Activated effector memory CD4-positive, alpha-beta T cell treated with Interleukin-2 at 50 U/mL for 16 hours (primary cell): ENCODE measurements around the gene CACHD1.

Experiments
- DNase-seq: peaks from one replicate; pipeline ENCODE4 v3.0.0-alpha.2; 2020

CACHD1 gene

DNA sequence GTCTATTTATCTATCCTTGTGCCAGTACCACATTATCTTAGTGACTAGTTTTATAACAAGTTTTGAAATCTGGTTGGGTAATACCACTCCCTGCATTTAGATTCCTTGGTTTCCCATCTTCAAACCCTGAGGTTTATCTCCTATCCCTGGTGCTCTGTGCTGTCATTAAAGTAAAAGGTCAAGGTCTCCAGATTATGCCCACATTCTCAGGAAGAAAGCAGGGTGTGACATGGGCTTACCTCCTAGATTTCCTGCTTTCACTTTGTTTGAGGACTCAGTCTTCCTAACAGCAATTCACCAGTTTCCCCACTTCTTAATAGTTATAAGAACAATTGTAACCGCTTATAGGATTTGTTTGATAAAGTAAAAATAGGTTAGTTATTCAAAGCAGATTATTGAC, 86.0 kb downstream of the CACHD1 start:
- DNase-seq = no peak

DNA sequence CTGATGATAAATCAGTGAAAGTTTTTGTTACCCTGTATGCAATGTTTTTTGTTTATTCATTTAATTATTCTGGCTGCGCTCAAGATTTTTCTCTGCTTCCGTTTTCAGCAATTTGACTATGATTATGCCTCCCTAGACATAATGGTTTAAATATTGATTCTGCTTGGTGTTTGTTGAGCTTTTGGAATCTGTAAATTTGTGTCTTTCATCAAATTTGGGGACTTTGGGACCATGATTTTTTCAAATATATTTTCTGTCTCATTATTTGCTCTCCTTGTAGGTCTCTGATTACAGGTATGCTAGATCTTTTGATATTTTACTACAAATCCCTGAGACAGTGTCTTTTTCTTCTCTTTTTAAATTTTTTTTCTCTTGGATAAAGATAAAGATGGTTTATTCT, 92.1 kb downstream of the CACHD1 start:
- no peak for DNase-seq

DNA sequence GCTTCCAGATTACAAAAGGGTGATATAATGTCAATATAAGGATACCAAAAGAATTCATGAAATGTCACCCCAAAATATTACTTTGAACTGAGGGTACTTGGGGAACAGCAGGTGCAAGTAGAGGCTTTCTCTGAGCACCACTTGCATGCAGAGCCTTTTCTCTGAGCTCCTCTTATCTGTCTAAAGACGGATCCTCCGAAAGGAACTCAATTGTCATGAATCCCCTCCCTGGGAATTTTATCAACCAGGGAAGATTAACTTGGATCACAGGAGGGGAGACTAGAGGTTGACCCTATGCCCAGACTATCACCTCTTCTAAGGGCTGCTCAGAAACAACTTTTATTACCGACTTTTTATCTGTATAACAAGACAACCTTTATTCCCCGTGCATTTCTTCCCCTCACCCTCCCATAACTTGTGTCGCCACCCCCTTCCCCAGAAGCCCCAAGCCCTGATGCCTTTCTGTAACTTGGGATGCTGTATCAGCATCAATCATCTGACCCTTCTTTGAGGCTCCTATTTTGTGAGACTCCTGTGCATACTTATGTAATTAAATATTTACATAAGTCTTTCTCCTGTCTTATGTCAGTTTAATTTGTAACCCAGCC, 94.1 kb downstream of the CACHD1 start:
- no peak for DNase-seq

DNA sequence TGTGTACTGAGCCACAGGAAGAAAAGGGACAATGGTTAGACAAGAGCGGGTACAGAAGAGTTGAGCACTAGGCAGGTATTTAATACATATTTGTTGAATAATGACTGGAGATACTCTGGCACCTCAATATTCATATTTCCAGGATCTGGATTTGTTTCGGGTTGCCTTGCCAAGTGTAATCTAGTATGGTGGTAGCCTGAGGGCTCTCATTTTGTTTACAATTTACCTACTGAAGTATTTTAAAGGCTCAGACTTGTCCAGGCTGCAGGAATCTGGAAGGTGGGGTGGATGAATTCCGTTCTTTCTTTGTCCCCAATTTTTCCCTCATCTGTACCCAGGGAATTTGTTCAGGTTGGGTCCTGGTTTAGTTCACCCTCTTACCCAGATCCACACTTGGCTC, 95.0 kb downstream of the CACHD1 start:
- no peak for DNase-seq

DNA sequence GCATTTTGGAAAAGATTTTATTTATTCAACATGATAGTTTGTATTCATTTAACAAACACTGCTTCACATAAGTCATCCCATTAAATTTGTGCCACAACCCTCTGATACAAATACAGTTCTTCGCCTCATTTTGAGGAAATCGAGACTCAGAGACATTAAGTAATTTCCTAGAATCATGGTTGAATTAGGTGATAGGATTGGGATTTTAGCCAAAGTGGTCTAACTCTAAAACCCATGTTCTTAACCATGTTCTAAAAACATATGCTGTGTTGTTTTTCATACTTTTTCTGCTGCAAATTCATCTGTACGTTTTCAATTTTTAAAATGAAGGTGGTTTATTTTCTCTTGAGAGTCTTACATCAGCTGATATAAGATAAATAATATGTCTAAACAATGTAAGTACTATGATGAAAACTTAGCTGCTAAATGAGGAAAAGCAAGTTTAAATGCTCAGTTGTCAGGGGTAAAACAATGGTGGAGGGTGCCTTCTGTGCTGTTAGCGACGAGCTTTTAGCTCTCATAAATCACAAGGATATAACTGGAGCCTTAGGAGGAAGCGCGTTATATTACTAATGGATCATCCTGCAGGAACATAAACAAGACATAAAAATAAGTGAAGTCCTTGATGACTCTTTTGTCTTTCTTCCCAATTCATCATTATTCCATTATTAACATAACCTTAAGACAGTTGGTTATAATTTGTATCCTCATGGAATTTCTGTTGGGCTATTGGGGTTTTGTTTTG, 97.7 kb downstream of the CACHD1 start:
- DNase-seq = no peak

DNA sequence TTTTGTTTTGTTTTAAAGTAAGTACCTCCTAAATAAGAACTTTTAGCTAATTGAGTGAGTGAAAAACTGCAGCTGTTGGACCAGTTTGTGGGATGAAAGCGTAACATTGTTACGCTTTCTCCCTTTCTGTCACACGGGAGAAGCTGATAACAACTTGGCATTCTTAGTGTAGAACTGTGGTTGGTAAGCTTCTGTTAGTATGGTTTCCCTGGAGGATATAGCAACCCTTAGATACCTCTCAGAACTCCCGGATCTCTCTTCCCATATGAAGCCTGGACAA, 98.2 kb downstream of the CACHD1 start:
- no peak for DNase-seq

DNA sequence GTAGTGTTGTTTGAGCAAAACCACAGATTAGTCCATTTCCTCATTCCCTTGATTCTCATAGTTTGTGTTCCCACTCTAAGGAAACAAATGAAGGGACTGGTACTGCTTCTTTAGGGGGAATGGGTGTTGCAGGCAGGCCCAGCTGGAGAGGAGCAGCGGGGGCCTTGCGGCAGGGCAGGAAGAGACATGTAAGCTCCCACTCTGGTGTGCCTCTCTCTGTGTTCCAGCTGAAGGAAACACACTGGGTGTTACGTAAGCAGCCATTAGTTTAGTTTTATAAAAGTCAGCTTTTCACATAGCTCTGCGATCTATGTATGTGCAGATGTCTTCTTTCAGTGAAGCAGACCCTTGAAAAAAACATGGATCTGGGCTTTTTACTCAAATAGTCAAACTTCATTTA, 99.5 kb downstream of the CACHD1 start:
- DNase-seq = no peak

DNA sequence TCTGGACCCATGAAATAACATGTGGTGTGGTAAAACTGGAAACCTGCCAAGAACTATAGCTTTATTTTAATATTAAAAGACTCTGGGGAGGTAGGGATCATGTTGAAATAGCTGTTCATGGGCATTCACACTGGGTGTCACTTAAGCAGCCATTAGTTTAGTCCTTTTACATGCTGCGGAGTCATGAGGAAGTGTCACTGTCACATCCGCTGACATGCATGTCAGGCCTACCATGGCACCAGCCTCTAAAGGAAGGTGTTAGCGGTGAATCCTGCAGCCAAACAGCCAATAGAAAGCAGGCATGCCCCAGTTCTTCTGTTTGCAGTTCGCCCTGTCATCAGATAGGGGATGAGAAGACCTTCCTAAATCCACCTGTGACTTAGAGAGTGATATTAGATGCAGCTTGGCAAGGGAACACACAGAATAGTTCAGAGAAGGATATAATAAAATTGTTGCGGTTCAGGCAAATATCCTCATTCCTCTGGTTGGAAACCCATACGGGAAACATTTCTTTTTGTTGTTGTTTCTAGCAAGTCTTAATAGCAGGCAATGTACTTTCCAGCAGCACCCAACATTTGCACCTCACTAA, 100.4 kb downstream of the CACHD1 start:
- no peak for DNase-seq

DNA sequence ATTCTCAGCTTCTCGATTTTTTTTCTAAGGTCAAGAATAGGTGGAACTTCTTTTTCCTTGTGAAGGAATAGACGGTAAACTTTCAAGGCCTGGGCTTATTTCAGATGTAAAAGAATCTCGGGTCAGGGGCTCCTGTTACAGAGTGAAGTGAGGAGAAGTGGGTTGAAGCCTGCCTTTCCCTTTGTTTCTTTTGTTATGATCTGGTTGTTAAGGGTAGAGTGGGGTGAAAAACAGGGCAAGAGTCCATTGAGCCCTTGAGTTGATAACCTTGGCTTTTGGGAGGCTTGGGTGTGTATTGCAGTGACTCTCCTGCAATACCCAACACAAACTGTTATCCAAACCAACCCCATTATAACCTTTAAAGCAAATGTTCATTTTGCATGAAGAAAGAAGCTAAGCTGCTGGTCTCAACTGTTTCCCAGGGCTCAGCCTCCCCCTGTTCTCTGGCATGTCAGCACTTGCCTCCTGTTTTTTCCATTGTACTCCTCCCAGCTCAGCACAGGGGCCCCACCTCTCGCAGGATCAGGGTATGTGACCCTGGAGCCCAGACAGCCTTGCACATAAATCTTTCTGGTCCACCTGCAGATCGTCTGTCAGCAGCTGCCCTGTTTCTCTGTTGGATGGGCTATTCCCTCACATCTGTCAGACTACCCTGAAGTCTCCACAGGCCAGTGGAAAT, 102.4 kb downstream of the CACHD1 start:
- no peak for DNase-seq

DNA sequence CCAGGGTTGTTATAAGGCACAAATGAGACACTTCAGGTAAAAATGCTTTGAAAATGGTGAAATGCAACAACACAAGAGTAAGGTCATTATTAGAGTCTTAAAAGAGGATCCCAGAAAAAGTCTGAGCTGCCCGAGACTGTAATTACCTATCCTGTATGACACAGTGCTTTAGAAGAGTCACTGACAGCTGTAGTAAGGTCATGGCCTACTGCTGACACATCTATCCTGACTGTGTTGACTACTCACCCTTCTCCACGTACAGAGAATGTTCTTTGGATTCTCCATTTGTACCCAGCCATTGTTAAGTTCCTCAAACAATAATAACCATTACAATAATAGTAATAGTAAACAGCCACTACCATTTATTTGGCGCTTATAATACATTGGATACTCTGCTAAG, 104.4 kb downstream of the CACHD1 start:
- DNase-seq = no peak

DNA sequence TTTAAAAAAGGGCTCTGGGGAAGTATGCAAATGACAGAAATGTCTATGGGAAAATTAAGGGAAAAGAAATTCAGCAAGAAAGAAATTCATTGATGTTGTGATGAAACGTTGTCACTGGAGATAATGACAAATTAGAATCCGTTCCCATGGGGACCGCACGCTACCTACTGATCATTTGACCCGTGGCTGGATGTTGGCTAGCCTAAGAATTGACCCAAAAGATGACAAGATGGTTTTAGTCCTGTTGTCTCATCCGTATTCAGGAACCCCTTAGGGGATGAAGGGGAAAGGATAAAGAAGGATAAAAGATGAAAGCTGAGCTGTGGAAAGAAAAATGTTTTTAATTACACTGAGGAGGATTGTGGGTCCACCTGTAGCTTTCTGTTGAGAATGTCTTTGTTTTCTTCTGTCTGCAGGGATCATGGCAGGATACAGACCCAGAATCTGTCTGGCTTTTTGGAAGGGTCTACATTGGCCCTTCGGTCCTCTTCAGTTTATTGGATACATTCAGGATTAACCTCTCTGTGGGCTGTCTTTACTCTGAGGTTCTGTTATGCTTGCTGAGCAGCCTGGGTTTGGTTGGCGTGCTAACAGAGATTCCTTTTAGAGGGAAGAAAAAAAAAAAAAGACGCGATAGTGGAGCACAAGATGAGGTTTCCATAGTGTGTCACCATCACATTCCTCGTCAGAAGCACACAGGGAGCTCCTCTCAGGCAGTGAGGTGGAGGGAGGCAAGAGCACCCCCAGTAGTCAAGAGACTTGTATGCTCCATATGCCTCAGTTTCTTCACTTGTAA, 106.2 kb downstream of the CACHD1 start:
- no peak for DNase-seq

DNA sequence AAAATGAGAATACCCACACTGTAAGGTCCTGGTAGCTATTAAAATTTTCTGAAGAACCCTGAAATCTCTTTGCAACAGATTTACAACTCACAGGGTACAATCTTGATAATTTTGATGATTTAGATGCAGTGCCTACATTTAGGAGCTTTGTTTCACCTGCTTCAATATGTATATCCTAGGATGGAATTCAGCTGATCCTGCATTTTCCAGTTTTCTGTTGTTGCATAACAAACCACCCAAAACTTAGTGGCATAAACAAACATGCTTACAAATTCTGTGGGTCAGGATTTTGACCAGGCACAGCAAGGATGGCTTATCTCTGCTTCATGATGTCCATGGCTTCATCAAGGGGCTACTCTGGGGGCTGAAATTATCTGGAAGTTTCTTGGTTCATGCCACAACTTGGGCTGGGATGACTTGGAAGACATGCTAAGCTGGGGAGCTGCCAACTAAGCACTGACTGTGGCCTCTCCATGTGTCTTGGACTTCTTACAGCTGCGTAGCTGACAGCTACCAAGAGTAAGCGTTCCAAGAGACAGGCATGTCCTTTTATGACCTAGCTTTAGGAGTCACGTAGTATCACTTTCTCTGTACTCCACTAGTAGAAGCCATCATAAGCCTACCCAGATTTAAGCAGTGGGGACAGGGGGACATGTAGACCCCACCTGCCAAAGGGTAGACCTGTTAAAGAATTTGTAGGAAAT, 108.5 kb downstream of the CACHD1 start:
- DNase-seq = no peak

DNA sequence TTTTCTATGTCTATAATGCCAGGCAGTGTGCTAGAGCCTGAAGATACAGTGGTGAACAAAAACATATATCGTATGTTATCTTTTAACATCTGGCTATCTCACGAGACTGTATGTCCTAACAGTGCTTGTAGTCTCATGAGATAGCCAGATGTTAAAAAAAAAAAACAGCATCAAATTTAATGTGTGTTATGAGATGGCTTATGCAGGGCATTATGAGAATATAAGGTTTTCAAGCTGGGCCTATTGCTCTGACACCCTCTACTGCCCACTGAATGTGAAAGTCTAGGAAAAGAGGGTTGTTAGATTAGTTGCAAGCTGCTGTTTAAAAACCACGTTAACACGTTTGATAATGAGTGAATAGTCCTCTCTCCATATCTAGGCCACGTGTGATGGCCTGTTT, 109.8 kb downstream of the CACHD1 start:
- no peak for DNase-seq

DNA sequence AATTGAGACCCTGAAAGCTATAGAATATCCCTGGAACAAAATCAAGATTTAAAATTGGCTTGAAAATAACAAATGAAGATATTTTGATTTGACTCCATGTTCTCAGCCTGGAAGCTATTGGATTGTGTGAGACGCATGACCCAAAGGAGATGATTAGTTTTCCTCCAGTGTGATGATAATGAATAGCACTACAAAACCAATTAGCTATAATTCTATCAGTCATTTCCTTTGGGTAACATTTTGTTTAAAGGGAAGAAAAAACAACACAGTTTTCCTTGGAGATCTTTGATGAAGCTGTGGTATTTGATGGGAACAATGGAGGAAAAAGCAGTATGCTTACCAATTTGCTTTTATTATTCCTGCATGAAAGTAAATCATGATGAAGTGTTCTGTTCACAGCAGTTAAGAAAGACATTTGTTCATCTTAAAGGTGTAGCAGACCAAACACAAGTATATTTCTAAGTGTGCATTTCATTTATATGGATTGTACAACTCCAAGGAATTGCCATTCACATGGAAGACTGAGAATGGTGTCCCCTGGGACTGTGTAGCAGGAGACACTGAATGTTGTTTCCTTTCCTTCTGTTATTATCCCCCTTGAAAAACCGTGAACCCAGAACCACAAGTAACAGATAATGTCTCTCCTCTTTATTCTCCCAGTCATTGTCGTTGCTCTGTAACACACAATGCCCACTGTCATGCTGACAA, 111.4 kb downstream of the CACHD1 start:
- DNase-seq = no peak

DNA sequence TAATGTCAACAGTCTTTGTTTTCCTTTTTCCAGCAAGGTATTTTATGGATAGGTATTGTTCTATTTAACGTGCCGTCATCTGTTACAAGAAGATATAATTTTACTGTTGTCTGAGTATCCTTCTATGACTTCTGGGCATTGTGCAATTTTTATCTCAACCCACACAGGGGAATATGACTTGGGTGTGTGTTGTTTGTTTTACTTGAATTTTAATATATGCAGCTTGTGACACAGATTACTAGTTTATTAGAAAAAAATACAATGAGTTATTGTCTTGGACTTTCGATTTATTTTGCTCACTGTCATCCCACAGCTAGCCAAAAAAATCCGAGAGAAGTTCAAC, 111.9 kb downstream of the CACHD1 start:
- DNase-seq = no peak

DNA sequence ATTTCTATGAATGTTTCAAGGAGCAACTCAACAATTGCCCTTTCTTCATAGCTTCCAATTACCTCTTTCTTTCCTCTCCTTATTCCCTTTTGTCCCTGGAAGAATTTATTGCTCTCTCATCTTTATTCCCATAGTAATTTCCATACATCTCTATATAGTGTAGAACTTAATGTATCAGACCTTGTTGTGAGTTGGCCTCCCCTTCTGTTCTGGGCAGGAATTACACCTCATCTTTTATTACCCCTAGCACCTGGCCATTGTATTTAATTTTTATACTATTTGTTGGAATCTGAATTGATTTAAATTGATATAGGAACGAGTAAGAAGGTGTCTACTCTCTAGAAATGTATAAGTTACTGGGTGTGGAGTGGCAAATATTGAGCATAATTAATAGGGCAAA, 114.5 kb downstream of the CACHD1 start:
- DNase-seq = no peak

DNA sequence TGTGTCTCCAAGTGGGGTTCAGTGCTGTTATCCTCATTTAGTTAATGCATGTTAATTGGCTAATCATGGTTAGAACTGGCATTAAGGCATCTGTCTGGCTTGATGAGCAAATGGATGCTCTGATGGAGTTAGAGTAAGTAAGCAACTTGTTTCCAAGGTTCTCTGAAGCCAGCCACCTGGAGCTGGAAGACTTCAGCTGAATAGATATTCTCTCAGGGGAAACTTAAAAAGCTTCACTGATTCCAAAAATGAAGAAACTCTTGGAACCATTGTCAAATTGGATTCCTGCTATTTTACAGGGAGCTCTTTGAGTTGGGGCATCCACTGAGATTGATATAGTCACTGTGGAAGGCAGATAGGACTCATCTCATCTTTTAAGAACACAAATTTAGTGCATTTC, 118.9 kb downstream of the CACHD1 start:
- no peak for DNase-seq

DNA sequence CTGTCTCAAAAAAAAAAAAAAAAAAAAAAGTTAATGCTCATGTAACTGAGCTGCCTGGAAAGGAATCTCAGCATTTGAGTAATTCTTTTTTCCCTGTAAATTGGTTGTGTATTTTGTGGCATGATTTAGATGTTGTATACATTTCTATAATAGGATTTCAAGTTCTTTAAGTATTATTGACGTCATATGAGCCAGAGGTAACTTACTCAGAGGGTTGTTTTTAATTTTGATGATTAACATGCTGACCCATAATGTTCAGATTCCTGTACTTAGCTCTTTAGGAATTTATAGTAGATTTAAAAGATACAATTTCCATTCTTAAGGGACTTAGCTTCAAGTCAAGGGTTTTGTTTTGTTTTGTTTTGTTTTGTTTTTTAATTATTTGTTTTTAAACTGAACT, 120.4 kb downstream of the CACHD1 start:
- DNase-seq = no peak

DNA sequence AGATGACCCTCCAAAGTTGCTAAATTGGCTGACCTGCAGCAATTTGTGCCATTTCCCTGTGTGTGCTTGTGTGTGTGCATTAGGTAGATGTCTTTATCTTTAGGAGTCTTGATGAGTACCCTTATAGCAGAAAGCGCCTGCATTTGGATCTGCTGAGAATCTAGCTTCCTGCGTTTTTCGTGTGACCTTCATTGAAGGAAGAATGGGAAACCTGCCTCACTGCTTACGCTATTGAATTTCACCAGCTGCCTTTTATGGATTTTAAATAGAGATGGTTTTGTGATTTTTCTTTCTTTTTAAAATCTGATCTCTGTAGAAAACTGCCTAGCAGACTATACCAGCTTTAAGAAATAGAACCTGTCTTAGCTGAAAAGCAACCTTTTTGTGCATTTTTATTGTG, 124.5 kb downstream of the CACHD1 start:
- DNase-seq = no peak

DNA sequence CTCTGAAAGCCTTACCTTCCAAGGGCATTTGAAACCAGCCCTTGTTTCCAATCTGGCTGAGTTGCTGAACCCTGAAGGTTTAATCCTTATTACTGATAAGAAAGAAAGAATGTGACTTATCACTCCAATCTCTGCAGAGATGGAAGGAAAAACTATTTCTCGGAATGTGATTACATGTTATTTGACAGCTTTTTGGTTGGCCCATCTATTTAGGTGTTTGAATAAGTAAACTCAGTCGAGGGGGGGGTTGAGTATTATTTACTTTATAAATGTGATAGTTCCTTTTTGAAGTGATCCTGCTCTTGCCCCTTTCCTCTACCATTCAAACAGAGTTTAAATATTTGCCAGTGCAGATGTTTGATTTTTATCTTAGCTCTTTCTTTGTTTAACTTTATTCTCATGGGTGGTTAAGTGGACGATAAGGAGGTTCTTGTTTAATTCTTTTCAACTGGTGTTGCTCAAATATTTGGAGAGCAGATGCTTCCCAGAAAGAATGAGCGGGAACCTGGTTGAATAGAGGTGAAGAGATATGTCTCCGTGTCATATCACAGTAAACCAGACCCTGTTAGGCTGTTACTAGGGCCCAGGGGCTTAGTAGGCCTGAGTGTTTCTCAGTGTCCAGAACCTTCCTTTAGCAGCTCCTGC, 126.1 kb downstream of the CACHD1 start:
- DNase-seq = no peak

DNA sequence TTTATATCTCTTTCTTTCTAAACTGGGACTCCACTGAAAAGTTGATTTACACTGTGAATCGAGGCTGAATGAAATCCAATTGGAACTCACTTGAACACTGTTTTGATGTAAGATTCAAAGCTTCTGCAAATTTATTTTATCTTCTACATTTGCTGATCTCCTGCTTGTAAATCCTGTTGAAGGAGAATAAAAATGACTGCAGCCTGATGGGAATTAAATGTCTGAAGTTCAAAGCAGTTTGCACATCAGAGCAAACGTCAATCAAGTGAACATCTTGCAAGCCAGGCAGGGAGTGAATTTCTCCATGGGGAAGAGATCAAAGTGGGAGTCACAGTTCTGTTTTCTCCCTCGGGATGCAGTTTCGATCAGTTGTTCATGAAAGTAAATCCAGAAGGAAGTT, 127.2 kb downstream of the CACHD1 start:
- no peak for DNase-seq

DNA sequence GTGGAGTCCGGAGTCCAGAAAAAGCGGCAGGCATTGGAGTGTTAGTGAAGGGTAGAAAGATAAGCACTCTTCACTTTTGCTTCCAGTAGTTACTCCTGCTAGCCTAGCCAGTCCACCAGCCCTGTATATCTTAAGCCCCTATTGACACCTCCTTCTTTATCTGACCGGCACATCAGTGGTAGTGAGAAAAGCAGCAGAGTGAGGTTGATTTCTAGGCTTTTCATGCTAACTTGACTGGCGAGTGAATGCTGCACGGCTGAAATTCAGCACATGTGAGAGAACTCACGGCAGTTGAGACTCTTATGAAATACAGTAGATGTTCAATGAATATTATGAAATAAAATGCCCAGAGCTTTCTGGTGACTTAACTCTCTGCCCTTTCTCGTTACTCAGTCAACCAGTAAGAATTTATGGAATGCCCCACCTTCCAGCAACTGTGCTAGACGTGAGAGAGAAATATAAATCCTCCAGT, 128.2 kb downstream of the CACHD1 start:
- no peak for DNase-seq
